HG03469 (cell line): ENCODE measurements around the gene SEC14L3.

Experiments
- ATAC-seq: cut with Tn5 transposase; IDR thresholded peaks from one replicate; pipeline ENCODE4 v1.9.1; 2021; ENCODE audit warnings: mild to moderate bottlenecking, moderate library complexity, moderate number of reproducible peaks; ENCODE audit not compliant: unreplicated experiment

Gene SEC14L3

DNA sequence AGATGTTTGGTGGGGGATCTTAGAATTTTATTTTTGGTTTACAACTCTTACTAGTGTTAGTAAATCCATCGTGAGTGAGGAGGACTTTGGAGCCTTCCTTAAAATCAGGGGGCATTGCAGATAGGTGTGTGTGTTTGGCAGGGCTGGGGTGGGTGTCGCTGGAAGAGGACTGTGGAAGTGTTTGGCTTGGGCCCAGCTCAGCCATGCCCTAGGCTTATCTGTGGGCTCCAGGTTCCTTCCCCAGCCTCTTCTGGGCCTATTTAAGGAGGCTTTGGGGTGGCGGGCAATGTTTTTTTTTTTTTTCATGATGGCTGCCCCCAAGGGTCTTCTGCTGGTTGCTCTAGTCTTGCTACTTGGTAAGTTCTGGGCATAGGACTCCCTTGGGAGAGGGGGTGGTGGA is 24.2 kb downstream of the SEC14L3 start:
- no peak for ATAC-seq

DNA sequence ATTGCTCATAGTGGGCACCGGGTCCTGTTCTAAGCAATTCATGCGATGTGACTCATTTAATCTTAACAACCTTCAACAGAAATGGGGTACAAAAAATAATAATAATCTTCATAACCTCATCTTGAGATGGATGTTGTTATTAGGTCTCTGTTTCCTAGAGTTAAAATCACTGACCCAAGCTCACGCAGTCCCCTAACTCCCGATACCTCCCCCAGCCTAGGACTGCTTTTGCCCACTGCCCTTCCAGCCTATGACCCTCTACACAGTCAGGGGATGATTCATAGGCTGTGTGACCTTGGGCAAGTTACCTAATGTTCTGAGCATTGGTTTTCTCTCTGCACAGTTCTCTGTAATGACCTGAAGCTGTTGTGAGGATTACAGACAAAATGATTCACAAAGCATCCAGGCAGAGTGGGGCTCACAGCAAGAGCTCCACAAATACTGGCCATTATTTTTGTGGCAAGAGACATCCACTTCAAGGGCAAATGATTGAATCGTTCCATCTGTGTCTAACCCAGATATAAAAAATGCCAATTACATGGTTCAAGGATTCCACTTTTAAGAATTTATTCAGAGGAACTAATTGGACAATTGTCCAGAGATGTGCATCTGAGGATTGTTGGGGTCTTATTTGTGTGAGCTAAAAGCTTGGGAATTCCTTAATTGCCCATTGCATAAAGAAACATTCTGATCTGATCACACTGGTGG is 26.2 kb downstream of the SEC14L3 start:
- ATAC-seq: no peak

DNA sequence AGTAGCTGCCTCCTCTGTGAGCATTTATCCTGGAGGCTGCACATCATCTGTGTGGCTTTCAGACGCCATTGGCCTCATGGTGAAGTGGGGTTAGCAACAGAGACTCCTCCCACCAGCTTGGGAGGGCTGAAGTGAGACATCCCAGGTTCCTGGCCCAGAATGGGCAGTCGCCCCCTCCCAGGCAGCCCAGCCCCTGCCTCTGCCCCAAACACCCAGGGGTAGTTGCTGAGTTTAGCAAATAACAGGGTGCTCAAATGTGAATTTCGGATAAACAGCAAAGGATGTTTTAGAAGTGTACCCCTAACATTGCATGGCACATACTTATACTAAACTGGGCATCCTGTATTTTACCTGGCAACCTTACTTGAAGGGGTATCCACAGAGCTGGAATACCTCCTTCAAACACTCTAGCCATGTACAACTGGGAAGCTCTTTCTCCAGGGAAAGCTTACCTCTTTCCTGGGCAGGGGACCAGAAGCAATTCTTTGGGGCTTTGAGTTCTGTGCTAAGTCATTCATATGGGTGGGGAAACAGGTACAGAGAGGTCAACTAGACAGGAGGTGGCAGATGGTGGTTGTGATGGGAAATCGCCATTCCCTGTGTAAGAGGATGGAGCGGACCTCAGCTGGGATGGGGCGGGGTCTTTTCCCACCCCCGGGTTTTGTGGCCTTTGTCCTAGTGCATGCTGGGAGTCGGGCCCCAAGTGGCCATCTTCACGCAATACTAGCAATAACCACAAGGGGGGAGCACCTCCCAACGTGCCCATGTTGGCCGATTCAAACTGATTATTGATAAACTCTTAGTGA is 27.0 kb downstream of the SEC14L3 start:
- no peak for ATAC-seq

DNA sequence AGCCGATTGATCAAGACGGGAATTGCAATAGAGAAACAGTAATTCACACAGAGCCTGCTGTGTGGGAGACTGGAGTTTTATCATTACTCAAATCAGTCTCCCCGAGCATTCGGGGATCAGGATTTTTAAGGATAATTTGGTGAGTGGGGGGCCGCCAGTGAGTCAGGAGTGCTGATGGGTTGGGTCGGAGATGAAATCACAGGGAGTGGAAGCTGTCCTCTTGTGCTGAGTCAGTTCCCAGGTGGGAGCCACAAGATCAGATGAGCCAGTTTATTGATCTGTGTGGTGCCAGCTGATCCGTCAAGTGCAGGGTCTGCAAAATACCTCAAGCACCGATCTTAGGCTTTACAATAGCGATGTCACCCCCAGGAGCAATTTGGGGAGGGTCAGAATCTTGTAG is 30.7 kb downstream of the SEC14L3 start:
- ATAC-seq: no peak

DNA sequence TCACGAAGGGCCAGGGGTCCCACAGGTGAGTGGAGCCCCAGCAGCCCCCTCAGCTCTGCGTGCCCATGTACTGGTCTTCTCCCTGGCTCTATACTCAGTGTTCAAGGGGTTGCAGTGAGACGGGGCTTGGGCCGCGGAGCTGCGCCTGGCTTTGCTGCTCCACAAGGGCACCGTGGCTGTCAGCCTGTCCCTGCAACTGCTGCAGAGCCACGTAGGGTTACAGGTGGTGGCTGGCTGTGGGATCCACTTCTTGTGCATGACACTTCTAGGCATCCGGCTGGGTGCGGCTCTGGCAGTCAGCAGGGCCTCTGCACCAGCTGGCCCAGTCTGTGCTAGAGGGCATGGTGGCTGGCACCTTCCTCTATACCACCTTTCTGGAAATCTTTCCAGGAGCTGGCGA is 32.0 kb downstream of the SEC14L3 start:
- no peak for ATAC-seq

DNA sequence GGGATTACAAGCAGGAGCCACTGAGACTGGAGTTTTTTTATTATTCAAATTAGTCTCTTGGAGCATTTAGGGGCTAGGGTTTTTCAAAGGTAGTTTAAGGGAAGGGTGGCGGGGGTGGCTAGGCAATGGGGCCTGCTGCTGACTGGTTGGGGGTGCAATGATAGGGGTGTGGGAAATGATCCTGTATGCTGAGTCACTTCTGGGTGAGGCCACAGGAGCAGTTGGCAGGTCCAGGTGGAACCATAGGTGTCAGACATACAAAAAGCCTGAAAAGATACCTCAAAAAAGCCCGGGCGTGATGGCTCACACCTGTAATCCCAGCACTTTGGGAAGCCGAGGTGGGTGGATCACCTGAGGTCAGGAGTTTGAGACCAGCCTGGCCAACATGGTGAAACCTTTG is 32.6 kb downstream of the SEC14L3 start:
- no peak for ATAC-seq

DNA sequence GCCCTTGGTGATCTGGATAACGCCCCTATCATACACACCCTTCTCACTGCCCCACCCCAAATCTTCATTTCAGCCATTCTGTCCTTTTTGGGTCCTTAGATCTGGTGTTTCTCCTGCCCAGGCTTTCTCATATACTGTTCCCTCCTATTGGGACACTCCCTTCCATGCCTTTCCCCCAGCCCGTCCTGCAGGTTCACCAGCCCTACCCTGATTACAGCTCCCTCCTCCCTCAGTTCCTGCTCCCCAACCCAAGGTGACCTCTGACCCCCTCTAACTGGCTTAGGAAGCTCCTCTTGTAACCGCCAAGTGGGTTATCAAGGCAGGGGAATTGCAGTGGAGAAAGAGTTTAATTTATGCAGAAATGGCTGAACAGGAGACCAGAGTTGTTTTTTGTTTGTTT is 33.3 kb downstream of the SEC14L3 start:
- ATAC-seq: no peak

DNA sequence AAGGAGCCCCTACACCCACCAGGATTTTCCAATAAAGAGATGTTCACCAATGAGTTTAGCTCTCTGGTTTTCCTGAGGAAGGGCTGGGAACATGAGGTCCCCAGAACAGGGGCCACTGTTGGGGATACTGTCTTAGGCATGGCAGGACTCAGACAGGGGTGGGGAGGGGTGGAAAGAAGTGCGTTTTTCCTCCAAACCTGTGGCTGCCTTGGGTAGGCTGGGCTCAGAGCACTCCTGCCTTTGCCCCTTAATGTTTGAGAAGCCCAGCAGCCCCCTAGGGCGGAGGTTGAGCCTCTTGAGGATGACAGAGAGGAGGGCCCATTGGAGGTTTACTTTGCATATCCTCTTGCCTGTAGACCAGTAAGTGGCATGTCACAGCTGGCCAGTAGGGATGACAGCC is 35.6 kb downstream of the SEC14L3 start:
- ATAC-seq: no peak

DNA sequence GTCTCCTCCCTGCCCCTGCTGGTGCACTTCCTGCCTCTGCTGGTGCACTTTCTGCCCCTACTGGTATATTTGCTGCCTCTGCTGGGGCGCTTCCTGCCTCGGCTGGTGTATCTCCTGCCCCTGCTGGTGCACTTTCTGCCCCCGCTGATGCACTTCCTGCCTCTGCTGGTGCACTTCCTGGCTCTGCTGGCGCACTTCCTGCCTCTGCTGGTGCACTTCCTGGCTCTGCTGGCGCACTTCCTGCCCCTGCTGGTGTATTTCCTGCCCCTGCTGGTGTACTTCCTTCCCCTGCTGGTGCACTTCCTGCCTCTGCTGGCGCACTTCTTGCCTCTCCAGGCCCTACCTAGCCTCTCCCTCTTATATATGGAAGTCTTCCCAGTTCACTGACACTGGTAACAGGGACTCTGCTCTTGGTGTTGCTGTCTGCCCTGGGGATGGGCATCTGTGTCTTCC is 36.1 kb downstream of the SEC14L3 start:
- ATAC-seq: no peak

DNA sequence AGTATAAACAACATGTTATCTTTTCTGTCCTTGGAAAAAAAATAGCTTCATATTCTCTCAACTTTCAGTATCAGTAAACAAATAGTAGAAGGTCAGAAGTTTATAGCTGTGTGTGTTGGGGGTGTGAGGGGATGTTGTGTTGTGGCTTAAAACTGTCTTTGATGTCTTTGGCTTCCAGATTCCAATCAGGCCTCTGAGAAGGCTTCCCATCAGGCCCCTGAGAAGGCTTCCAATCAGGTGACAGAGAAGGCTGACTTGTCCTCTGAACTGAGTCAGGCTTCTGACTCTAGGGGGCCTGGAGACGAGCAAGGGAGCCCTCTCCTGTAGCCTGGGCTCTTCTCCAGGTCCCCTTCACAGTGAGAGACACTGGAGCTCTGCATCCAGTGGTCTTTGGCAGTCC is 37.0 kb downstream of the SEC14L3 start:
- no peak for ATAC-seq

DNA sequence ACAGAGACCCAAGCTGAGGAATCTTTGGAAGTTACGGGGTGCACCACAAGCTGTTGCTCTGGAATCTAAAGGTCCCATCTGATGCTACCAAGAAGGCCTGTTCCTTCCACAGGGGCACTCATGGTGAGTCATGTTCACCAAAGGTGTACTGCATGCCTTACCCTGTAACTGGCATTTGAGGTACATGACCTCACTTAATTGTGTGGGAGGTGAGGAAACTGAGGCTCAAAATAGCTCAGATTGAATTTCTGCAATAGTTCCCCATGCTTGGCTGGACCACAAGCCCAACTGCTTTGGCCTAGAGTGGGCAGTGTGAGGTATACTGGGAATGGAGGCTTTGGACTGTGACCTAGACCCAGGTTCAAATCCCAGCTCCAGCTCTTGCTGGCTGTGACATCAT is 38.0 kb downstream of the SEC14L3 start:
- ATAC-seq: no peak

DNA sequence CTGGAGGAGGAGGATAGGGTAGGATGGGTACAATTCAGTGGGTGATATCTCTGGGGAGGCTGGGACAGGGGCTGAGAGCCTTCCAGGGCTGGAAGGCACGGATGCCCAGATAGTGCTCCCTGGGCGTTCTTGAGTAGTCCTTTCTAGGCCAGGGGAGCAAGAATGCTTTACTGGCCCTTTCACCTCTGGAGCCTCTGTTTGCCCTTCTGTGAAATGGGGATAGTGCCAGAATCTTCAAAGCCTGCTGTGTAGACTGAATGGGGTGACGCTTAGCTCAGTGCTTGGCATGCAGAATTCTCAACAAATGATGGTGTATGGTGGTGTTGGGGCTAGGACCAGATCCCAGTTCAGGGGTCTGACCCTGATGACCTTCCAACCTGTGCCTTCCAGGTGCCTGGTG is 38.6 kb downstream of the SEC14L3 start:
- ATAC-seq: no peak

DNA sequence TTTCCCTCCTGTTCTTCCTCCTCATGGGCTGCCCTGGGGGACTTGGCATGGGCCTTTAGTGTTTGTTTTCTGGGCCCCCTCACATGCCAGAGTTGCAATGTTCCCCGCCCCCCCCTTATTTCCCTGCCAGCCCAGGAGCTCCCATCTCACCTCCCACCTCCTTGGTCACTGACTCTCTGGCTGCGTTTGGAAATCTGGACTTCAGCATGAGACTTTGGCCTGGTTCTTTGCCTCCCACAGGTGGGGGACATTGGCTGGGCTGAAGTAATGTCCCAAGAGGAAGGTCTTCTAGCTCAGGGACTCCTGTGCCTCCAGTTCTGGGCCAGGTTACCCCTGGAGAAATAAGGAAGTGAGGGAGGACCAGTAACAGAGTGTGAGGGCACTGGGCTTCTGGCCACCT is 39.3 kb downstream of the SEC14L3 start:
- no peak for ATAC-seq

DNA sequence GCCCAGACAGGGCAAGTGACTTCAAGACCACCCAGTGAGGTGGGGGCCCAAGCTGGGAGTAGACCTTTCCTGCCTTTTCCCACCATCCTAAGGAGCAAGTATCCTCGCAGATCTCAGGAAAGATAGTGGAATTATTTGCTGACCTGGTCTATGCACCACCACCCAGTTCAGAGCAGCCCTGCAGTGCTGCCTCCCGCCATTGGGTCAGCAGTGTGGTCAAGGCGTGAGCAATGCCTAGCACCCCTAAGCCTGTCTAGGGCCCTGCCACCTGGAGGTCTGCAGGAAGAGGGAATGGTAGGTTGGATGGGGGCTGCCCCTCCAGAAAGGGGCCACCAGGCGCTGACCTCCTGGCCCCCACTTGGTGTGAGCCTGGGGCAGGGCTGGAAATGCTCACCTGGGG is 39.7 kb downstream of the SEC14L3 start:
- ATAC-seq: no peak

DNA sequence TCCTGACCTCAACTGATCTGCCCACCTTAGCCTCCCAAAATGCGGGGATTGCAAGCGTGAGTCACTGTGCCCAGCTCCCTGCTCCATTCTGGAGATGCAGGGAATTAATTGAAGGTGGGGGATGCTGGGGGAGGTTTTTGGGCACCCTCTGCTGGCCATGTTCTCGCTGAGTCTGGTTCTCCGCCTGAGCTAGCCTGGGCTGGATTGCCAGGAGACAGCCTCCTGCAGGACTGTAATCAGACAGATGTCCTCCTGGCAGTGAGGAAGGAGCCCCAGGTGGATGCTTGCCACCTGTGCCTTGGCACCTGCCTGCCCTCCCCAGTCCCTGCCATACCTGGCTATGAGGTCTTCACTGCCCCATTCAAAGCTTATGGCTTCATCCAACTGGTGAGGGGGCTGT is 40.9 kb downstream of the SEC14L3 start:
- no peak for ATAC-seq

DNA sequence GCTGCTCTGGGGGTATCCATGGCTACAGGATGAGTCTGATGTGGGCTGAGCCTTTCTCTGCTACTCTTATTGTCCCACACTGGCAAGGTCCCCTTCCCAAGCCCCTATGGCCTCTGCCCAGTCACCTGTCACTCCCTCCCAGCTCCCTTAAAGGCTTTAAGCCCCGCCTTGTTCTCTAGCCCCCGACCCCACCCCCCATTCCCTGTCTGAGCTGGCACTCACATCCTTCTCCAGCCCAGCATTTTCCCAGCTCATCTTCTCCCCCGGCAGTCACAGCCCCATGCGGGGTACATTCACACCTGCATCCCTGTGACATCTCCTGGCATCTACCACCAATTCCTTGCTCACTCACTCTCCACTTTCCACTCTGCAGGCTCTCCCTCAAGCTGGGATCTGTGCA is 41.9 kb downstream of the SEC14L3 start:
- ATAC-seq: no peak

DNA sequence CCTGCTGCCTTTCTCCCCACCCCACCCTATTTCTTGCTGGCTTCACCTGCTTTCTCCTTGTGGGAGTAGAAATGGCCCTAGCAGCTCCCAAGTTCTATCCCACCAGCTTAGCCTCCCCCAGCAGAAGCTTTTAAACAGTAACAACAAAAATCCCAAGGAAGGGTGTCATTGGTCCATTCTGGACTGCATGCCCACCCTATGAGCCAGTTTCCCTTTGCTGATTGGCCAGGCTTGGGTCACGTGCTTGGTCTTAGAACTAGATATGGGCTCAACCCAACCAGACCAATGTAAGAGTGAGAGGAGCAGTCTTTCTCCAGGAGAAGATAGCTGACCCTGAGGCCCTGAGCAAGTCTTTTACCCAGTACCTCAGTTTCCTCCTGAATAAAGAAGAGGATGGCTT is 43.9 kb downstream of the SEC14L3 start:
- ATAC-seq: no peak

DNA sequence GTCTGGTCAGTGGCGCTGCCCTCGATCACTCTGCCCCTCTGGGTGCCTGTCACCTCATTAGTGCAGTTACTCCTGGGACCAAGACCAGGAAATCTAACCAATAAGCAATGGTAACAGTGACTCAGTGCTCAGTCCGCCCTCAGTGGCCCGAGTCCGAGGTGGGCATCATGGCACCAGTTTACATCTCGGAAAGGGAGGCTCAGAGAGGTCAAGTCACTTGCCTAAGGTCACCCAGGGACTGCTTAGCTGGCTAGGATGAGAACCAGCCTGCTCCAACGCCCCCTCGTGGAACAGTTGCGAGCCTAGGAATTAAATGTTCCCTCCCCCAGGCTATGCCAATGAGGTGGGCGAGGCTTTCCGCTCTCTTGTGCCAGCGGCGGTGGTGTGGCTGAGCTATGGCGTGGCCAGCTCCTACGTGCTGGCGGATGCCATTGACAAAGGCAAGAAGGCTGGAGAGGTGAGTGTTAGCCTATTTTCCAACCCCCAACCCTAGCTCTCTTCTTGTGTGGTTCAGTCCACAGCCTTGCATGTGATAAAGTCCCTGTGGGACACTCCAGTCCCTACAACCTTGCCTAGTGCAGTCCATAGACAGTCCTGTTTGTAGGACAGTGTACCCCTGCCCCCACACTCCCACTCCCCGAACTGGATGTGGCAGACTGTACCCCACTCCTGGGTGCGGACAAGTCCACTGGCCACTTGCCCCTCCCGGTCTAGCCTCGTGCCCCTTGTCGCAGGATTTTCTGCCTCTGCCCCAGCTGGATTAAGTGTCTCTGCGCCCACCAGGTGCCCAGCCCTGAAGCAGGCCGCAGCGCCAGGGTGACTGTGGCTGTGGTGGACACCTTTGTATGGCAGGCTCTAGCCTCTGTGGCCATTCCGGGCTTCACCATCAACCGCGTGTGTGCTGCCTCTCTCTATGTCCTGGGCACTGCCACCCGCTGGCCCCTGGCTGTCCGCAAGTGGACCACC is 45.1 kb downstream of the SEC14L3 start:
- no peak for ATAC-seq

DNA sequence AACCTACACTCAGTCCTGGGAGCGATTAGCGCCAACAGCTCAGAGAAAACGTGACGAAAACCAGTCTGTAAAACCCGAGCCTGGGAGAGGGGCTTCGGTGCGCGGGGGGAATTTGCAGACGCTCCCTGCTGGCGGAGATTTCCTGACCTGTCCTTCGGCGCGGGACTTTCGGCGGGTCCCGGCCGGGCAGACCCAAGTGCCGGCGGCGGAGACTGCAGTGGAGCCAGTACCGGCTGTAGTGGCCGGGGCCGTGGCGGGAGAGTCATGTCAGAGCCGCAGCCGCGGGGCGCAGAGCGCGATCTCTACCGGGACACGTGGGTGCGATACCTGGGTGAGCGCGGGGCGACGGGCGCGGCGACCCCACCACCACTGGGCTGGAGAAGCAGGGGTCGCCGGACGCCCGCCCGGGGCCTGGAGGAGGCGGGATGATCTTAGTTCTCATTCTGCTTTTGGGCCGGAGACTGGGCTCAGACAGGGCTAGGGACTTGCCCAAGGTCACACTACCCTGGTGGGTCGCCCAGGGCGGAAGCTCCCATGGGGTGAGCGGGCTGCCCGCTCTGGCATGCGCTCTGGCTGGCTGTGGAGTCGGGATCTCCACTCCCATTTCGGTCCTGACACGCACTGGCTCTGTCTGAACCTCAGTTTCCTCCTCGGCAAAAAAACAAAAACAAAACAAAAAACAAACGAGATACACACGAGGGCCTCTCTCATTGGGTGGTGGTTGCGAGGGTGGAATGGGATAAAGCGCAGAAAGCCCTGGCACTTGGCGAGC is 46.0 kb downstream of the SEC14L3 start, which contains the start of gene MTFP1:
TSS of gene MTFP1 (plus strand) at position 153 of the 772 bp plus-strand sequence. CDS start at position 265, 112 bp downstream.
- ATAC-seq: no peak

DNA sequence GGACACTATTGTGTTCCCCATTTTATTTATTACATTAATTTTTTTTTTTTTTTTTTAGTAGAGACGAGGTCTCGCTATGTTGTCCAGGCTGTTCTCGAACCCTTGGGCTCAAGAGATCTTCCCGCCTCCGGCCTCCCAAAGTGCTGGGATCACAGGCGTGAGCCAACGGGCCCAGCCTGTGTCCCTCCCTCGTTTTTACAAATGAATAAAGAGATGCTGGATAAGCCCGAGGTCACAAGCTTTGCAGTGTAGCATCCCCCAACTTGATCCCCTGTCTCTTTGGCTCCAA is 46.5 kb downstream of the SEC14L3 start:
- ATAC-seq: no peak
